ENCODE results near the gene POU6F2. TPM values are rescaled to one million over a fixed set of nuclear protein-coding genes. Genes with fewer than 3 reads are reported as not detected.
"Not testable (repeated sequence)": the region's sequence is repeated elsewhere in the genome, so short reads cannot be mapped to it uniquely, and the experiment has no call there.

POU6F2 gene
- total RNA-seq, 1 donor from 2014 or later = 1.1 TPM

- Mint-ChIP-seq H3K27me3 (ENCODE audit: unreplicated experiment) (peaks cover 4% of the 10 kb centered on the region), H3K4me3 (ENCODE audit: unreplicated experiment) (no peak overlapping the region), H3K36me3 (ENCODE audit: low read depth, unreplicated experiment) (no peaks in the 10 kb centered on the region), H3K4me1 (ENCODE audit: unreplicated experiment) (no peaks in the 10 kb centered on the region), H3K9me3 (ENCODE audit: unreplicated experiment) (no peaks in the 10 kb centered on the region), H3K27ac (ENCODE audit: unreplicated experiment) (no peak overlapping the region)
- no peak for DNase-seq (ENCODE audit: low spot score)
- no peak for TF ChIP-seq CTCF (IDR thresholded peaks at IDR 0.05; ENCODE audit: unreplicated experiment)
These were observed 209.0 kb downstream of the POU6F2 start for GRCh38 chr7:39186671-39187070.

DNA sequence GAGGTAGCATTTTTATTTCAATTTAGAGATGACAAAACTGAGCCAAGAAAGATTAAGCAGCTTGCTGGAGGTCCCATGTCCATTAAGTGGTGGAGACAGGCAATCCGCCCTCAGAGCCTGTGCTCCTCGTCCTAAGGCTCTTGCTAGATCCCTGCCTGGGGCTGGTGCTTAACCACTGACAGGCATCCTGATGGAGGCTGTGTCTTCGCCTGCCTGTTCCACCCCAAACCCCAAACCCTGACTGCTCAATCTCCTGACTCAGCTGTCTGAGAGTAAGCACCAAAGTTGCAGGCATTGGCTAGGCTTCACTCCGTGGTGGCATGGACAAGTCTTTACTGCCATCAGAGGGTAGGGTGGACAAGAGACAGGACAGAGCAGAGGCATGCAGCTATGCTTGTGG, 209.4 kb downstream of the POU6F2 start:
- no peak for TF ChIP-seq CTCF (IDR thresholded peaks at IDR 0.05; ENCODE audit: unreplicated experiment)
- H3K27ac Mint-ChIP-seq (ENCODE audit: unreplicated experiment) = no peak overlapping the region
- H3K4me3 Mint-ChIP-seq (ENCODE audit: unreplicated experiment) = no peak overlapping the region
- DNase-seq (ENCODE audit: low spot score) = no peak
- no peaks in the 10 kb centered on the region for H3K36me3 Mint-ChIP-seq (ENCODE audit: low read depth, unreplicated experiment)
- H3K4me1 Mint-ChIP-seq (ENCODE audit: unreplicated experiment) = no peaks in the 10 kb centered on the region
- H3K27me3 Mint-ChIP-seq (ENCODE audit: unreplicated experiment) = peaks cover 4% of the 10 kb centered on the region
- no peaks in the 10 kb centered on the region for H3K9me3 Mint-ChIP-seq (ENCODE audit: unreplicated experiment)

GRCh38 chr7:39192476-39192875, 214.8 kb downstream of the POU6F2 start:
- no peaks in the 10 kb centered on the region for H3K9me3 Mint-ChIP-seq (ENCODE audit: unreplicated experiment)
- DNase-seq (ENCODE audit: low spot score) = no peak
- TF ChIP-seq CTCF (IDR thresholded peaks at IDR 0.05; ENCODE audit: unreplicated experiment) = no peak
- H3K27me3 Mint-ChIP-seq (ENCODE audit: unreplicated experiment) = peaks cover 2% of the 10 kb centered on the region
- H3K4me1 Mint-ChIP-seq (ENCODE audit: unreplicated experiment) = no peaks in the 10 kb centered on the region
- H3K27ac Mint-ChIP-seq (ENCODE audit: unreplicated experiment) = no peak overlapping the region
- no peaks in the 10 kb centered on the region for H3K36me3 Mint-ChIP-seq (ENCODE audit: low read depth, unreplicated experiment)
- H3K4me3 Mint-ChIP-seq (ENCODE audit: unreplicated experiment) = no peak overlapping the region

DNA sequence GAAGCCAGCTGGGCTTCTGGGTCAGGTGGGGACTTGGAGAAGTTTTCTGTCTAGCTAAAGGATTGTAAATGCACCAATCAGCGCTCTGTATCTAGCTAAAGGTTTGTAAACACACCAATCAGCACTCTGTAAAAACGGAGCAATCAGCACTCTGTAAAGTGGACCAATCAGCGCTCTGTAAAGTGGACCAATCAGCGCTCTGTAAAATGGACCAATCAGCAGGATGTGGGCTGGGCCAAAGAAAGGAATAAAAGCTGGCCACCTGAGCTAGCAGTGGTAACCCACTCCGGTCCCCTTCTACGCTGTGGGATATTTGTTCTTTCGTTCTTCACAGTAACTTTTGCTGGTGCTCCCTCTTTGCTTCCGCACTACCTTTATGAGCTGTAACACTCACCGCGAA, 216.7 kb downstream of the POU6F2 start:
- not testable (repeated sequence) for H3K27me3 Mint-ChIP-seq (ENCODE audit: unreplicated experiment); H3K4me1 Mint-ChIP-seq (ENCODE audit: unreplicated experiment); H3K4me3 Mint-ChIP-seq (ENCODE audit: unreplicated experiment); H3K36me3 Mint-ChIP-seq (ENCODE audit: low read depth, unreplicated experiment); DNase-seq (ENCODE audit: low spot score); H3K27ac Mint-ChIP-seq (ENCODE audit: unreplicated experiment); H3K9me3 Mint-ChIP-seq (ENCODE audit: unreplicated experiment)

DNA sequence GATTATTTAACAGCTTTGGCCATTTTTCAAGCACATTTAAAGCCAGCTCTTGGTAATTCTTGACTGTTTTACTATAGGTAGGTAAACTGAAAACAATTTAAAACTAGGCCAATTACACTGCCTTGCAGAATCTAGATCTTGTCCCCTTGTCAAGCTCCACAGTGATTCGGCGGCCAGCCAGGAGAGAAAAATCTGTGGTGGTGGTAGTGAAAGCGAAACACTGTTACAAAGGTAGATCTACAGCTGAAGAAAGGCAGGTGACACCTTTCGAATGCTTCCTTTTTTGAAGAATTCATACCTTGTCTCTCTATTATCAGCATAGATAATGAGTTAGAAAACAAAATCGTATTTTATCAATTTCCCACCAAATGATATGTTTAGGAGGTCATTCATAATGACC, 218.3 kb downstream of the POU6F2 start:
- no peaks in the 10 kb centered on the region for H3K27me3 Mint-ChIP-seq (ENCODE audit: unreplicated experiment)
- no peak overlapping the region for H3K4me3 Mint-ChIP-seq (ENCODE audit: unreplicated experiment)
- H3K27ac Mint-ChIP-seq (ENCODE audit: unreplicated experiment) = no peak overlapping the region
- no peaks in the 10 kb centered on the region for H3K4me1 Mint-ChIP-seq (ENCODE audit: unreplicated experiment)
- H3K9me3 Mint-ChIP-seq (ENCODE audit: unreplicated experiment) = no peaks in the 10 kb centered on the region
- DNase-seq (ENCODE audit: low spot score) = no peak
- no peak for TF ChIP-seq CTCF (IDR thresholded peaks at IDR 0.05; ENCODE audit: unreplicated experiment)
- H3K36me3 Mint-ChIP-seq (ENCODE audit: low read depth, unreplicated experiment) = no peaks in the 10 kb centered on the region

GRCh38 chr7:39197831-39198230, 220.1 kb downstream of the POU6F2 start:
- TF ChIP-seq CTCF (IDR thresholded peaks at IDR 0.05; ENCODE audit: unreplicated experiment) = no peak
- H3K36me3 Mint-ChIP-seq (ENCODE audit: low read depth, unreplicated experiment) = no peaks in the 10 kb centered on the region
- no peak overlapping the region for H3K27ac Mint-ChIP-seq (ENCODE audit: unreplicated experiment)
- H3K4me3 Mint-ChIP-seq (ENCODE audit: unreplicated experiment) = no peak overlapping the region
- H3K4me1 Mint-ChIP-seq (ENCODE audit: unreplicated experiment) = no peaks in the 10 kb centered on the region
- H3K27me3 Mint-ChIP-seq (ENCODE audit: unreplicated experiment) = no peaks in the 10 kb centered on the region
- no peaks in the 10 kb centered on the region for H3K9me3 Mint-ChIP-seq (ENCODE audit: unreplicated experiment)
- no peak for DNase-seq (ENCODE audit: low spot score)
